GM21447 (cell line): Measurements from ENCODE around the gene HIVEP3.

Source experiments
- ATAC-seq: cut with Tn5 transposase; IDR thresholded peaks from one replicate; pipeline ENCODE4 v1.9.1; 2021; ENCODE audit not compliant: unreplicated experiment

The HIVEP3 gene

GRCh38 chr1:41791667-41792484, 126.8 kb downstream of the HIVEP3 start:
- no peak for ATAC-seq

- ATAC-seq, result no peak
Measured at GRCh38 chr1:41790351-41790750, 128.4 kb downstream of the HIVEP3 start.

- ATAC-seq, result no peak
Measured at GRCh38 chr1:41789661-41790330, 128.9 kb downstream of the HIVEP3 start.

GRCh38 chr1:41788427-41788826, 130.3 kb downstream of the HIVEP3 start:
- ATAC-seq, result no peak

GRCh38 chr1:41784531-41785274, 134.0 kb downstream of the HIVEP3 start:
- ATAC-seq, result no peak

GRCh38 chr1:41783189-41783639, 135.5 kb downstream of the HIVEP3 start:
- ATAC-seq, result no peak

GRCh38 chr1:41780916-41781315, 137.8 kb downstream of the HIVEP3 start:
- no peak for ATAC-seq

- no peak for ATAC-seq
Measured at GRCh38 chr1:41780322-41780721, 138.4 kb downstream of the HIVEP3 start.

- ATAC-seq, result no peak
Measured at GRCh38 chr1:41779360-41779759, 139.4 kb downstream of the HIVEP3 start.

GRCh38 chr1:41777695-41778094, 141.0 kb downstream of the HIVEP3 start:
- ATAC-seq, result no peak

- ATAC-seq, result no peak
Measured at GRCh38 chr1:41776891-41777441, 141.8 kb downstream of the HIVEP3 start.

- ATAC-seq, result no peak
Measured at GRCh38 chr1:41775956-41776585, 142.7 kb downstream of the HIVEP3 start.

GRCh38 chr1:41774471-41774990, 144.2 kb downstream of the HIVEP3 start:
- no peak for ATAC-seq

GRCh38 chr1:41773842-41774241, 144.9 kb downstream of the HIVEP3 start:
- no peak for ATAC-seq

GRCh38 chr1:41773144-41773591, 145.6 kb downstream of the HIVEP3 start:
- no peak for ATAC-seq

GRCh38 chr1:41769068-41769467, 149.7 kb downstream of the HIVEP3 start:
- no peak for ATAC-seq

- no peak for ATAC-seq
Measured at GRCh38 chr1:41768583-41768982, 150.1 kb downstream of the HIVEP3 start.

- no peak for ATAC-seq
Measured at GRCh38 chr1:41767534-41768525, 150.9 kb downstream of the HIVEP3 start.

- no peak for ATAC-seq
Measured at GRCh38 chr1:41766546-41766945, 152.2 kb downstream of the HIVEP3 start.
